Coronary artery (tissue), 2 donors: ENCODE results near the gene APOL2.
"Not testable (repeated sequence)": the region's sequence is repeated elsewhere in the genome, so short reads cannot be mapped to it uniquely, and the experiment has no call there.

Experiments
- DNase-seq: peaks from one replicate; pipeline ENCODE4 v3.0.0-alpha.2; 2017; ENCODE audit warnings: low spot score
- H3K27ac ChIP-seq, 2 donors: fragments of 200-600 bp; sonication (generic); one replicate each; pipeline ENCODE4 v1.5.1; 2016 to 2019
- H3K4me3 ChIP-seq: fragments of 200-600 bp; sonication (generic); 2 replicates; pipeline ENCODE4 v1.5.1; 2016; ENCODE audit warnings: mild to moderate bottlenecking, moderate library complexity
- CTCF ChIP-seq: fragments of 200-600 bp; sonication (generic); IDR thresholded peaks from one replicate; pipeline ENCODE4 v1.5.1; 2019; ENCODE audit warnings: antibody characterized with exemption

The APOL2 gene

GRCh38 chr22:36267896-36268485 lies 28.7 kb upstream of the APOL2 start:
- H3K4me3 ChIP-seq: no peak overlapping the region
- no peak for DNase-seq
- no peak for TF ChIP-seq CTCF
- H3K27ac ChIP-seq: no peak overlapping the region

- Histone ChIP-seq H3K4me3 (no peak overlapping the region), H3K27ac (no peak overlapping the region)
- DNase-seq: no peak
- no peak for TF ChIP-seq CTCF
These were observed 27.7 kb upstream of the APOL2 start for GRCh38 chr22:36267058-36267457.

- H3K4me3 ChIP-seq, DNase-seq: not testable (repeated sequence)
- H3K27ac ChIP-seq: peak overlapping the region in 1 of 2 donors; percentile 43
These were observed 24.7 kb upstream of the APOL2 start for GRCh38 chr22:36263886-36264664.

- not testable (repeated sequence) for H3K4me3 ChIP-seq, DNase-seq
- peak overlapping the region in 1 of 2 donors; percentile 45 for H3K27ac ChIP-seq
These were observed 23.9 kb upstream of the APOL2 start for GRCh38 chr22:36263216-36263673.

- not testable (repeated sequence) for H3K27ac ChIP-seq, DNase-seq
These were observed 23.0 kb upstream of the APOL2 start for GRCh38 chr22:36262307-36262706.

GRCh38 chr22:36261675-36262074 lies 22.3 kb upstream of the APOL2 start:
- not testable (repeated sequence) for DNase-seq, H3K4me3 ChIP-seq, H3K27ac ChIP-seq

More at GRCh38 chr22:36262307-36262706, 23.0 kb upstream of the APOL2 start:
- H3K4me3 ChIP-seq: not testable (repeated sequence)

GRCh38 chr22:36259615-36260300 lies 20.4 kb upstream of the APOL2 start:
- H3K27ac ChIP-seq: peak overlapping the region in 1 of 2 donors; percentile 74
- DNase-seq: no peak
- no peak overlapping the region for H3K4me3 ChIP-seq
- no peak for TF ChIP-seq CTCF

GRCh38 chr22:36258701-36259614 lies 19.6 kb upstream of the APOL2 start:
- no peak for DNase-seq
- no peak for TF ChIP-seq CTCF
- no peak overlapping the region for H3K4me3 ChIP-seq
- H3K27ac ChIP-seq: peak overlapping the region in 1 of 2 donors; percentile 74
